ENCODE measurements around the gene AP5Z1.

DNA sequence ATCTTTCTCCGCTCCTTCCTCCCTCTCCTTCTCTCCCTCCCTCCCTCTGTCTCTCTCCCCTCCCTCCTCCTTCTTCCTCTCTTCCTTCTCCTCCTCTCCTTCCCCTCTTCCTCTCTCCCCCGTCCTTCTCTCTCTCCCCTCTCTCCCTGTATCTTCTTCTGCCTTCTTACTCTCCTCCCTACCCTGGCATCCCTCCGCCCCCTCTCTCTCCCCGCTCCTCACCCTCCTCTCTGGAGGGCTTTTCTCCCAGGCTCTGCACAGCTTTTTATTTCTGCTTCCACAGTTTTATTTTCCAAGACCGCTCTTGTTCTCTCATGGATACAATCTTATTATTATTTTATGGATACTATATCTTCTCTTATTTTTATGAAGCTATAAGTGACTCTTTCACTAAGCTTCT is 32.6 kb downstream of the AP5Z1 start:
- TF ChIP-seq EZH2 (IDR thresholded peaks at IDR 0.05; ENCODE audit: borderline replicate concordance, insufficient read depth, low read depth, low read length, poor library complexity, severe bottlenecking), result no peak
- TF ChIP-seq, protein P1, sequence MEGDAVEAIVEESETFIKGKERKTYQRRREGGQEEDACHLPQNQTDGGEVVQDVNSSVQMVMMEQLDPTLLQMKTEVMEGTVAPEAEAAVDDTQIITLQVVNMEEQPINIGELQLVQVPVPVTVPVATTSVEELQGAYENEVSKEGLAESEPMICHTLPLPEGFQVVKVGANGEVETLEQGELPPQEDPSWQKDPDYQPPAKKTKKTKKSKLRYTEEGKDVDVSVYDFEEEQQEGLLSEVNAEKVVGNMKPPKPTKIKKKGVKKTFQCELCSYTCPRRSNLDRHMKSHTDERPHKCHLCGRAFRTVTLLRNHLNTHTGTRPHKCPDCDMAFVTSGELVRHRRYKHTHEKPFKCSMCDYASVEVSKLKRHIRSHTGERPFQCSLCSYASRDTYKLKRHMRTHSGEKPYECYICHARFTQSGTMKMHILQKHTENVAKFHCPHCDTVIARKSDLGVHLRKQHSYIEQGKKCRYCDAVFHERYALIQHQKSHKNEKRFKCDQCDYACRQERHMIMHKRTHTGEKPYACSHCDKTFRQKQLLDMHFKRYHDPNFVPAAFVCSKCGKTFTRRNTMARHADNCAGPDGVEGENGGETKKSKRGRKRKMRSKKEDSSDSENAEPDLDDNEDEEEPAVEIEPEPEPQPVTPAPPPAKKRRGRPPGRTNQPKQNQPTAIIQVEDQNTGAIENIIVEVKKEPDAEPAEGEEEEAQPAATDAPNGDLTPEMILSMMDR (IDR thresholded peaks at IDR 0.05), result no peak

All from B cell (primary cell).